GM19351 (cell line): ENCODE results near the gene SMIM38.

Source experiments
- ATAC-seq: cut with Tn5 transposase; IDR thresholded peaks from one replicate; pipeline ENCODE4 v1.9.1; 2021; ENCODE audit warnings: mild to moderate bottlenecking, moderate library complexity; ENCODE audit not compliant: unreplicated experiment

SMIM38 gene

DNA sequence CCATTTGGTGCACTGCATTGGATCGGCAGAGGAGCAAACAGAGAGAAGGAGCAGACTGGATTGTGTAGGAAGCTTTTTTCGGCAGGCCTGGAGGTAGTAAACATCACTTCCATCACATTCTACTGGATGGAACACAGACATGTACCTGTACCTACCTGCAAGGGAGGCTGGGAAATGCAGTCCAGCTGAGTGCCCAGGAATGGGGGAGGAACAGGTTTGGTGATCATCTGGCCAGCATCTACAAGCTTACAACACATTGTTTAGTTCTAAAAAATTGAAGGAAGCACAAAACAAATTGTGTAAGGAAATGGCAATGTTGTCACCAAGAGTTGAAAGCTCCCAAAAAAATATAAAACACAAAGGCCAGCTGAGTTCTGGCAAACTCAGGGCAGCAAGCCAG is 19.1 kb downstream of the SMIM38 start:
- ATAC-seq = no peak

DNA sequence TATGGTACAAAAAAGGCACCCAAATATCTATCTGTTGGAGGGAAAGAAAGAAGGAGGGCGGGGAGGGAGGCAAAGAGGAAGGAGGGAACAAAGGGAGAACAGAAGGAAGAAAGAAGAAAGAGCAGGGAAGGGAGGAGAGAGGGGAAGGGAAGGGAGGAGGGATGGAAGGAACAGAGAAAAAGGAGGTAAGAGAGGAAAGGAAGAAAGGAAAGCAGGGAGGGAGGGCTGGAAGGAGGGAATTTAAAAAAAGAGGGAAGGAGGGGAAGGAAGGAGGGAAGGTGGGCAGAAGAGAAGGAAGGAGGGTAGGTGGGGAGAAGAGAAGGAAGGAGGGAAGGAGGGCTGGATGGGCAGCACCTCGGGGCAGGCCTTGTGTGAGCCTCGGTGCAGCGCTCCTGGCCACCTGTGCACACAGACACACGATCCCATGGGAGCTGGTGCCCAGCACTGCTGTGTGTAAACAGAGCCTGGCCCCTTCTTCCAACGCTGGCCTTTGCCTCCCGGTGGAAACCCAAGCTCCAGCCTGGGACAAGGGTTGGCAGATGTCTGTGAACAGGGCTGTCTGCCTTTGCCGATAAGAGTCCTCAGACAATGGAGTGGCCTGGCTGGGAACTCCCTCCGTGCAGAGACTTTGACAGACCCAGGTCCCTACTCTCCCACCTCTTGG is 23.2 kb downstream of the SMIM38 start:
- ATAC-seq = no peak

DNA sequence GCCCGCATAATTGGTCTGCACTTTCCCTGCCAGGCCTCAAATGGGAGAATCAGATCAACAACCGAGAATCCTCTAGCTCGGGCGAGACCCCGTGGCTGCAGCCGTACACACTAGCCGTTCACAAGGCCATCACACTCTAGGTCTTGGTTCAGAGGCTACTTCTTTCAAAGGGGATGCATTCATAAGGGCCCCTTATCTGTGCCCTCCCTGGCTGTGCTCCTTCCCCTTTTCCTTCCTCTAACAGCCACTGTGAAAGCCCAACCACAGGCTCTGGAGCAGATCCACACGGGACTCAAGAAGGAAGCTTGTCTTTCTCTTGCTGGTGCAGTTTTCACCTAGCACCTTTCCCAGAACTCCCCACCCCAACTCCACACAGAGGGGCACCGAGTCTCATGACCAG is 24.5 kb downstream of the SMIM38 start:
- ATAC-seq = no peak

DNA sequence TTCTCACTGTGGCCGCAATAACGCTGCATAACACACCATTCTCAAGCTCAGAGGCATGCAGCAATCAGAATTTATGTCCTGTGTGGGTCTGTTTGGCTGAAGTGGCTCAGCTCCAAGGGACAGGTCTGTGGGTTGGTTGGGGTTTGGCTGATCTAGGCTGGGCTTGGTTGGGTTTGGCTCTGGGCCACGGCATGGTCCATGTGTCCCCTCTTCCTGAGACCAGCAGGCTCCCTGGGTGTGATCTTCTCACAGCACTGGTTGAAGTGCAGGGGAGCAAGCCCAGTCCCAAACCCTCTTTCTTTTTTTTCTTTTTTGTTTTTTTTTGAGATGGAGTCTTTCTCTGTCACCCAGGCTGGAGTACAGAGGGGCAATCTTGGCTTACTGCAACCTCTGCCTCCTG is 25.0 kb downstream of the SMIM38 start:
- ATAC-seq = no peak

DNA sequence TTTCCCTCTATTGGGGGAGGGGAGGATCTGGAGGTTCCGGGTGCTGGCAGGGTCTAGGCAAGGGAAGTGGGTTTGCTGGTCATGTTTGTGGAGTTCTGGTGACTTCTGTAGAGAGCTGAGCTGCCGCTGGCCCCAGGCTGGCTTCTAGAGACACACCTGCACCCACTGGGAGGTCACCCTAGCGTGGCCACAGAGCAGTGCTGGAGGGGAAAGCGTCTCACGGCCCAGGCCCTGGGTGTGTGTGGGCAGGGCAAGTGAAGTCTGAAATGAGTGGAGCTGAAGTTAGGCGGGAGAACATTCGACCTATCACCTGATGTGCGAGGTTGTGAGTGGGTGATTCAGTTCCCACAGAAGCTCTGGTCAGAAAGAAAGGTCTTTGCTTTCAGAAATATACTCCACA is 27.9 kb downstream of the SMIM38 start:
- no peak for ATAC-seq

DNA sequence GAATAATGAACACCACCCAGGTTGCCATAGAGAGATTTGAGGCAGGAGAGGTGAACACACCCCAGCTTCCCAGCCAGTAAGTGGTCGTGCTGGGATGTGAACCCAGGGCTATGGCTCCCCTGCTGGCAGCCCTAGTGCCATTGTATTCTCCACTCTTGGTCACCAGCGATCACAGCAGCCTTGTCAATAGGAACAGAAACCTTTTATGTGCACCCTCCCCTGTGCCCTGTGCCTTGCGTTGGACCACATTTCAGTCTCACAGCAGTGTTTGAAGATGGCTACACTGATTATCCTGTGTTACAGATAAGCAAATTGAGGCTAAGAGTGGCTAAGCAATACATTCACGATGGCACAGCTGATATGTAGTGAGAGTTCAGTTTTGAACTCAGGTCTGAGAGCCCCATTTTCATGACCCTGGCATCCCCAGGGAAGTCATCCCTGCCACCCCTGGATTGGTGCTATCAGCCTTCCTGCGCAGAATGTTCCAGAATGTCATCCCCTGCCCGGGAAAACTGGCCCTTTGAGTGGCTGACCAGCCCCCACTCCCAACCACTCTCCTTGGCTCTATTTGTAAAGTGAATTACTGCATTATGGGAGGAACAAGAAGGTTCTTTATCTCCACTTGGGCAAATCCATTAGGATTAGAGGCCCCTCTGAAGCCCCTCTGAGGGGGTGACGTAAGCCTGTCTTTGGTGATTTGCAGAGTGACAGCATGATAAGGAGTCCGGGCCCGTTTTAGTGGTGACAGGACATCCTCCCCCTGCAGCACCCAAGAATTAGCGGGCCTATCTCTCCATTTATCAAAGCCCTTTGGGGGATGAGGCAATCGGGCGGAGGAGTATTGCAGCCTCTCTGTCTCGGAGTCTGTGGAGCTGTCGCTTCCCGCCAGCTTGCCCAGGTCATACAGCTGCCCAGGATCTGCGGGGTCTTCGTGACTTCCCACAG is 30.9 kb downstream of the SMIM38 start:
- no peak for ATAC-seq

DNA sequence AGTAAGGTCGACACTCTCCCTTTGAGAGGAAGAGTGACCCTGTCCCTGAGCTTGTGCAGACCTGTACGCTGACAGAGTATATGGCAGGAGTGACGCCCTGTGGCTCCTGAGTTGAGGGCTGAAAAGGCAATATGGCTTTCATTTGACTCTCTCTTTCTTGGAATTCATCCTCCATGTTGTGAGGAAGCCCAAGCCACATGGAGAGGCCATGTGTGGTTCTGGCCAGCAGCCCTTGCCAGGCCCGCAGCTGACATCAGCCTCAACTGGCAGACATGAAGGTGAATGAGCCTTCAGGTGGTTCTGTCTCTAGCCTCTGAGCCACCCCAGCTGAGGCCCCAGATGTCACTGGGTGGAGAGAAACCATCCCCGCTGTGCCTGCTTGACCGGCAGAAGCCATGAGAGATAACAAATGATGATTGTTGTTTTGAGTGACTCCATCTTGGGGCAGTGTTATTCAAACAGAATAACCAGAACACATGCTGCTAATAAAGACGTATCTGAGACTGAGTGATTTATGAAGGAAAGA is 31.9 kb downstream of the SMIM38 start:
- no peak for ATAC-seq

DNA sequence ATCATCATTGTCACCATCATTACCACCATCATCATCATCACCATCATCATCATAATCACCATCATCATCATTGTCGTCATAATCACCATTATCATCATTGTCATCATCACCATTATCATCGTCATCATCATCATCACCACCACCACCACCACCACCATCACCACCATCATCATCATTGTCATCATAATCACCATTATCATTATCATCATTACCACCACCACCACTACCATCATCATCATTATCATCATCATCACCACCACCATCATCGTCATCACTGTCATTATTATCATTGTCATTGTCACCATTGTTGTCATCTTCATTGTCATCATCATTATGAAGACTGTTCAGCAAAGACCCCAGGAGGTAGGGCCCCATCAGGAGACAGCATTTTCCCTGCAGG is 33.3 kb downstream of the SMIM38 start:
- ATAC-seq = no peak

DNA sequence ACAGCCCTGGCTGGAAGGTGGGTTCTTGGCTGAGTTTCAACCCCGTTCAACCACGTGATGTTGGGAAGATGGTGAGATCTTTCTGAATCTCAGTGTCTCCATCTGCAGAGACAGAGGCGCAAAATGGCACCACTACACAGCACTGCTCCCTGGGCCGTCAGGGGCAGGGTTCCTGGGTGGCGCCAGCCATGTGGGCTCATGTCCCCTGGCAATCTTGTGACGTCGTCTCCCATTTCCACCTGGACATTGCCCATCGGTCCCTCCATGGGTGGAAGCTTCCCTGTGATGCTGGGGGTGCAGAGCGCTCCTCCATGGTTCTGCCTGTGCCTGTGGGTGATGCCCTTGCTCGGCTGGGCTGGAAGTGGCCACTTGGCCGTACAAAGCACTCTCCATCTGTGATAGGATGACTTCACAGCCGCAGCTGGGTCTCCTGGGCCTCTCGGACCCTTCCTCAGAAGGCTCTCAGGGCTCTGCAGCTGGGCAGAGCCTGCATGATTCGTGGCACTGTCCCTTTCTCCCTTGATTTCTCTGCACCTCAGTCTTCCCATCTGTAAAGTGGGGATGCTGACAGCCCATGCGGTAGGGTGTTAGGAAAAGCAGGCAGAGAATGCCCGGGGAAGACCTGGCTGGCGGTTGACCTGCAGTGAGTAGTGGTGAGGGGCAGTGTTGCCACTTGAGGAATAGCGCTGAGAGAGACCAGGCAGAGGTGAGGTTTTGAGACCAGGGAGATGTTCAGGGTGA is 35.2 kb downstream of the SMIM38 start:
- no peak for ATAC-seq

DNA sequence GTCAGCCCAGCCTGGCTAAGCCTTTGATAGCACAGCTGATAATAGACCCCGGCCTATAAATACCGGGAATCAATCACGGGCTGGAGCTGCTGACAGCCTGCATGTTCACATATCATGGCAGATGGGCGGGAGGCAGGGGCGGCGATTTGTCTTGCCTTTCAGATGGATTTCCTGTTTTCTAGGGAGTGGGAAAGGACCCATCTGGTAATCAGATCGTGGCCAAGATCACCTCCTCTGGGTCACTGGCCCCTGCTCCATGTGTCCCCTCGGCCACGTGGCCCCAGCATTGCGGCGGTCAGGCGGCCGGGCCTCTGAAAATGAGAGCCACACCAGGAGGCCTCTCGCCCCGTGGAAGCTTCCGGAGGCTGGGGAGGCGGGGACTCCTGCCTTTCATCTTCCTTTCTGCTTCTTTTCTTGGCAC is 36.6 kb downstream of the SMIM38 start:
- ATAC-seq = no peak

DNA sequence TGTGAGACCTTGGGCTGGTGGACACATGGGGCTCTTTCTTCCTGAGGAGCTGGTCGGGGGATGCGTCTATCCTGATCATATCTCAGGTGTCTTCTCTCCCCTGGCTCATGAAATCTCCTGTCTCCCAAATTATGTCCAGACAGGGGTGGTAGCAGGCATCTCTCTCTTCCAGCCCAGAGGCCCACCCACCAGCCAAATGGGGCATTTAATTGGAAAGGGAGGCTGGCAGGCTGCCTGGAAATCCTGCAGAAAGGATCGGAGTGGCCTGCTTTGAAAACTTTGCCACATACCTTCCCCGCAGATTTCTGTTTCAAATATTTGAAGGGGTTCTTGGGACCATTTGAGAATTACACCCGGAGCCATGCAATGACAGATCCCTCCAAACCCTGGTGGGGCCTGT is 37.4 kb downstream of the SMIM38 start:
- no peak for ATAC-seq

DNA sequence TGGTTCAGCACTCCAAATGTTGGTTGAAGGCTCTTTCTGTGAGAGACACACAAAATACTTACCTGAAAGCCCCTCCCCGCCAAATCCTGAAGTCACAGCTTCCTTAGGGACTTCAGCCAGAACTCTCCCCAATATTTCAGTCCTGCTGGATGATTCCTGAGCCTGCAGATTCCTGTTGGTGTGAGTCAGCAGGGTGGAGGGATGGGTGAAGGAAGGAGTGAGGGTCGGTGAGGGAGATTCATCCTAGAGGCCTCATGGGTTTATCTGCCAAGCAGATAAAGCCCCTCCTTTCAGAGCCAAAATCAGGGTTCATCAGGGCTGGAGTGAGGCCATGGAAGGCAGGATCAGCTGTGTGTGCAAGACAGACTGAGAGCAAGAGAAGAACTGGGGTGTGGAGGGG is 37.9 kb downstream of the SMIM38 start:
- ATAC-seq = no peak

DNA sequence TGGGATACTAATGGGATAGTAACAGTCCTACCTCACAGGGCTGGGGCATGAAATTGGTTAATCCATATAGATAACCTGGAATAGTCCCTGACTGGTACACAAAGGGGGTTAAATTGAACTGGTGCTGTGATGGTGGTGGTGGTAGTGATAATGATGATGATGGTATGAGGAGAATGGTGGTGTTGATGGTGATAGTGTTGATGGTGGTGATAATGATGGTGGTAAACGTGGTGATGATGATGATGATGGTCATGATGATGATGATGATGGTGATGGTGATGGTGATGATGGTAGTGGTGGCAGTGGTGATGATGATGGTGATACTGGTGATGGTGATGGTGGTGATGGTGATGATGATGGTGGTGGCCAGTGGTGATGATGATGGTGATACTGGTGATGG is 38.7 kb downstream of the SMIM38 start:
- no peak for ATAC-seq

DNA sequence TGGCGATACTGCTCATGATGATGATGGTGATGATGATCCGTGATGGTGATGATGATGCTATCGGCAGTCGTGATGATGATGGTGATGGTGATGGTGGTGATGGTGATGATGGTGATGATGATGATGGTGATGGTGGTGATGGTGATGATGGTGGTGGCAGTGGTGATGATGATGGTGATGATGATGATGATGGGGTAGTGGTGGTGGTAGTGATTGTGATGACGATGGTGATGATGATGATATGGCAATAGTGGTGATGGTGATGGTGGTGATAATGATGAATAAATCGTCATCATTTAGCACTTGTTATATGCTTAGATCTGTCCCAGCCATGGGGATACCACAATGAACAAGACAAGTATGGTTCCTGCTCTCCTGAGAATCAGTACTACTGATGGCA is 39.2 kb downstream of the SMIM38 start:
- ATAC-seq = no peak

DNA sequence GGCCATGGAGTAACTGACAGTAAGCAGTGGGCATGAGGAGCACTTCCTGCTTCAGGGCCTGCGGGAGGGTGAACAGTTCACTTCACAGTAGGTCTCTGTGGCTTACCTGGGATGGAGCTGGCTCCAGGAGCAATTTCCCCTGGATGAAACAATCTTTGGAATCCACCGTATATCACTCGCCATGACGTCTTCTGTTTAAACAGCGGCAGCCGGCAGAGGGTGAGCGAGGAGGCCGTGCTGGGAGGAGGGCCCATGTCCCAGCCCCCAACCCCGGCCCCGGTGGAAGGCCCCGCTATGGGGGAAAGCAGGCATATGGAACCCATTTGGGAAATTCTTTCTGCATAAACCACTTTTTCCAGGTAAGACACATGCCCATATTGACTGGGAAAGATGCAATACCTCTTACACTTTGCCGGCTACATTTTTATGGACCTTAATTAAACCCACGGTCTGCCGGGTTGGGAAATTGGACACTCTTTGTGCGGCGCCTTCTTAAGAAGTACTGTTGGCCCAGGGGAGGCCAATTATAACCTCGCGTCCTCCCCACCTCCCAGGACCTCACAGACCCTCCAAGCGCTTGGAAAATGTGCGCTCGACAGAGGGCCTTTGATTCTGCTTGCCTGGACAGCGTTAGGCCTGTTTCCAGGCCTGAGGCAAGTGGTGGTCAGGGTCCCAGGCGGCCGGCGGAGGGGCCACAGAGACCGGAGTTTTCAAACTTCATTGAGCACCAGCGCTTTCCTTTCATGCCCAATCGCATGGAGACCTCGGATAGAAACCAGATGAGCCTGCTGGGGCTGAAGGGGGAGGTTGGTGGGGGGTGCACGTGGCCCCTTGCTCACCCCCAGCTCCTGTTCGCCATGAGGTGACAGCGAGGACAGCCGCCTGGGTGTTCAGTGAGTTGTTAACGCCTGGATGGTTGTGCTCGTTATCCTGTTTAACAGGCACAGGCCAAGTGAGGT is 40.4 kb downstream of the SMIM38 start:
- ATAC-seq = no peak

DNA sequence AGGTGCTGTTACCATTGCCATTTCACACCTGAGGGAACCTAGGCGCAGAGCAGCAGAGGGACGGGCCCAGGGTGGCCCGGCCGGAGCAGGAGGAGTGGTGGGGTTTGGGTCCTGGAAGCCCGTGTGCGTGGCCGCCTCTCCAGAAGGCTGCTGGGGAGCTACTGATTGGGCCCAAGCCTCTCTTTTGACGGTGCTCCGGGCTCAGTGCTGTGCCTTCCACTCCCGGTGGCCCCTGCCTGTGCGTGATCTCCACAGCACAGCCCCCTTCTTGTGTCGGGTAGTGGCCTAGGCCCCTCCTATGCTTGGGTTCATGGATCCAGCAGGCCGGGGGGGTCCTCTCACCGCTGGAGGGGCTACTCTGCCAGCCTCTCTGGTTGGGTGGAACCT is 41.0 kb downstream of the SMIM38 start:
- ATAC-seq = no peak

DNA sequence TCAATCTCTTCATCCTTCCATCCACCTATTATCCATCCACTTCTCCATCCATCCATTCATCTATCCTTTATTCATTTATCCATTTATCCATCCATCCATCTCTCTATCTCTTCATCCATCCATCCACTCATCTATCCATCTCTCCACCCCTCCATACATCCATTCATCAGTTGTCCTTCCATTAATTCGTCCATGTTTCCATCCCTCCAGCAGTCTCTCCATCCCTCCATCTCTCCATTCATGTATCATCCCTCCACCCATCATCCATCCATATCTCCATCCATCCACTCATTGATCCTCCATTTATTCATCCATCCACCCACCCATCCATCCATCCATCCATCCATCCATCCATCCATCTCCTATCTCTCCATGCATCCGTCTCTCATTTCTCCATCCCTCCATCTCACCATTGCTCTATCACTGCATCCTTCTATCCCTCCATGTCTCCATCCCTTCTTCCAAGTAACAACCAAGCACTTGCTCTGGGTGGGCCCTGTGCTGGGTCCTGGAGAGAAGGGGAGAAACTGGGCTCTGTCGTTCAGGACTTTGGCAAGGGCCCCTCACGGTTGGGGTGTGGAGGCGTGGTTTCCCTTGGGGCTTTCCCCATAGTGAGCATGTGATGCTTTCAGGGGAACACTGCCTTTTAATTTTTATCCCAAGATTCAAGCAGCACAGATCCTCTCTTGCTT is 43.3 kb downstream of the SMIM38 start:
- ATAC-seq = no peak

DNA sequence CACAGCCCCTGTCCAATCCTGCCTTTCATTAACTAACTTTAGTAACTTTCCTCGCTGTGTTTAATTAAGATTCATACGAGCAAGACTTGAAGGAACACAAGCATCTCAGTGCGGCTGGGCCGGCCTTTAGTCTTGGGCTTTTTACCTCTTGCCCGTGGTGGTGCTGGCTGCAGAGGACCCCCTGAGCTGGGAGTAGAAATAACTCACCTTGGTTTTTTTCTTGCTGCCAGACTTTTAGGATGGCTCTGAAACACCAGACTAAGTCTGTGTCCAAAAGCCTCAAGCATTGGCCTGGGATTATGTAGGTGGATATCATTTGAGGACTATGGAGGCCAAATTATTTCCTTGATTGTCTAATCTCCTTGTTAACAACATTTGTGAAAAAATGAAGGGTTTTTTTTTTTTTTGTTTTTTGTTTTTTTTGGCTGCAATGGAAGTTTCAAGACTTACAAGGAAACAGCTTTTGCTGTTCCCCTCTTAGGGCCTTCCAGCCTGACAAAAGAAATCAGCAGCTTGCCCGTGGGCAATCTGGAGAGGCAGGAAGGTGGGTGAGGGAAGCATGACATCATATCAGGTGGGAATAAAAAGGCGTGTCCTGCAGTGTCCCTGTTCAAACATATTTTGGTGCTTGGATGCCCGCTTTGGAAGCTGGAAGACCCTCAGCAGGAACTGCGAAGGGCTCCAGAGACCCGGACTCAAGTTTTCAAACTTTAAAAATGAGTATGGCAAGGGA is 44.0 kb downstream of the SMIM38 start:
- no peak for ATAC-seq
